GM12878 (cell line): ENCODE measurements around the gene MAGT1. TPM values are rescaled to one million over a fixed set of nuclear protein-coding genes. Genes with fewer than 3 reads are reported as not detected.

ENCODE experiments used
- ATF2 ChIP-seq: IDR thresholded peaks from 2 replicates; pipeline ENCODE4 v1.6.1; 2012; ENCODE audit warnings: low read length, inconsistent platforms
- BCL3 ChIP-seq: IDR thresholded peaks from 2 replicates; pipeline ENCODE4 v1.6.1; 2011; ENCODE audit warnings: borderline replicate concordance, low read depth, mild to moderate bottlenecking, moderate library complexity, low read length; ENCODE audit not compliant: insufficient read depth, poor library complexity, severe bottlenecking
- CREM ChIP-seq: IDR thresholded peaks from 2 replicates; pipeline ENCODE4 v1.6.1; 2014; ENCODE audit warnings: antibody characterized with exemption, low read depth
- E4F1 ChIP-seq: fragments of 450-650 bp; IDR thresholded peaks from 2 replicates; pipeline ENCODE4 v1.6.1; 2018; ENCODE audit warnings: borderline replicate concordance, mild to moderate bottlenecking; ENCODE audit not compliant: partially characterized antibody
- ETV6 ChIP-seq, 2 experiments: fragments of 450-650 bp in 1 of 2; IDR thresholded peaks in 1 of 2; conservative IDR thresholded peaks in 1 of 2; 2 replicates each; pipeline ENCODE4 v1.6.1; 2014; ENCODE audit warnings: antibody characterized with exemption in 1 of 2, borderline replicate concordance in 1 of 2, low read depth in 1 of 2, mild to moderate bottlenecking in 1 of 2, moderate library complexity in 1 of 2
- FOXK2 ChIP-seq: fragments of 450-650 bp; IDR thresholded peaks from 2 replicates; pipeline ENCODE4 v1.6.1; 2017; ENCODE audit warnings: mild to moderate bottlenecking, moderate library complexity
- KLF5 ChIP-seq: fragments of 450-650 bp; IDR thresholded peaks from 2 replicates; pipeline ENCODE4 v1.6.1; 2014; ENCODE audit warnings: mild to moderate bottlenecking; ENCODE audit not compliant: partially characterized antibody
- NFXL1 ChIP-seq: fragments of 450-650 bp; IDR thresholded peaks from 2 replicates; pipeline ENCODE4 v1.6.1; 2017; ENCODE audit warnings: antibody characterized with exemption, mild to moderate bottlenecking, borderline replicate concordance
- NR2C2 ChIP-seq: IDR thresholded peaks from 2 replicates; pipeline ENCODE4 v1.6.1; 2011; ENCODE audit warnings: borderline replicate concordance, low read depth; ENCODE audit not compliant: control insufficient read depth, insufficient read length
- SKIL ChIP-seq: fragments of 450-650 bp; IDR thresholded peaks from 2 replicates; pipeline ENCODE4 v1.6.1; 2017; ENCODE audit warnings: mild to moderate bottlenecking, low read depth, inconsistent platforms; ENCODE audit not compliant: poor library complexity, severe bottlenecking
- SMAD1 ChIP-seq: fragments of 450-650 bp; IDR thresholded peaks from 2 replicates; pipeline ENCODE4 v1.6.1; 2018; ENCODE audit warnings: mild to moderate bottlenecking, low read depth; ENCODE audit not compliant: partially characterized antibody
- SMAD5 ChIP-seq: IDR thresholded peaks from 2 replicates; pipeline ENCODE4 v1.6.1; 2016; ENCODE audit warnings: antibody characterized with exemption, low read depth
- SPI1 ChIP-seq: IDR thresholded peaks from 2 replicates; pipeline ENCODE4 v1.6.1; 2011; ENCODE audit warnings: low read depth, mild to moderate bottlenecking, low read length, moderate library complexity, borderline replicate concordance; ENCODE audit not compliant: insufficient read depth
- ZBTB40 ChIP-seq: fragments of 450-650 bp; IDR thresholded peaks from 2 replicates; pipeline ENCODE4 v1.6.1; 2016; ENCODE audit warnings: mild to moderate bottlenecking, moderate library complexity, borderline replicate concordance
- ZNF622 ChIP-seq: fragments of 450-650 bp; IDR thresholded peaks from 2 replicates; pipeline ENCODE4 v1.6.1; 2017; ENCODE audit warnings: mild to moderate bottlenecking, inconsistent platforms
- ZZZ3 ChIP-seq: IDR thresholded peaks from 2 replicates; pipeline ENCODE4 v1.6.1; 2011; ENCODE audit warnings: low read depth; ENCODE audit not compliant: control insufficient read depth, insufficient read length
- polyA plus RNA-seq, 11 experiments: library from polyadenylated mRNA; depleted of rRNA in 4 of 11; unstranded in 6 of 11; stranded (reverse) in 5 of 11; fragments of >200 nt; fragmentation: Nextera tagmentation in 4 of 11; fragmentation: Illumina TruSeq in 1 of 11; extraction: Ambion mirVana in 4 of 11; extraction: Trizol in 1 of 11; gene quantifications; 1 replicate in 1 of 11; 2 replicates in 10 of 11; pipeline versions ENCODE4 v1.2.1 to v1.2.3, GENCODE V29; 2011 to 2016; ENCODE audit warnings: inconsistent platforms in 2 of 11, missing spikeins in 2 of 11, low read depth in 1 of 11
- total RNA-seq, 4 experiments: library from RNA; depleted of rRNA in 3 of 4; stranded (reverse); fragments of >200 nt in 3 of 4; fragmentation: Illumina TruSeq in 1 of 4; extraction: Trizol in 1 of 4; gene quantifications; 2 replicates each; pipeline versions ENCODE4 v1.2.1 to v1.2.3, GENCODE V29; 2013 to 2021

MAGT1 gene
- total and polyA plus RNA-seq, 10 of the 15 experiments (the other 5 are each of a cell fraction or from before 2014, with no cell fraction given): 28.0 to 59.1 (median 47.9) TPM

- TF ChIP-seq ATF2: peak; percentile 37
- TF ChIP-seq ZBTB40: no peak; the same call in 1 of the 2 replicates
- TF ChIP-seq CREM: peak; percentile 34; the same call in 1 of the 2 replicates
- peak in 1 of 2 experiments; percentile 89; a peak in 2 of 4 replicates for TF ChIP-seq ETV6 (conservative IDR thresholded peaks at IDR 0.05 in 1 of 2, IDR thresholded peaks at IDR 0.05 in 1 of 2; ENCODE audit: borderline replicate concordance in 1 of 2, low read depth in 1 of 2)
- no peak for TF ChIP-seq NFXL1
- TF ChIP-seq SPI1: no peak
- TF ChIP-seq BCL3: no peak
- TF ChIP-seq ZNF622: no peak
- no peak for TF ChIP-seq SMAD1
- TF ChIP-seq NR2C2: no peak
- no peak for TF ChIP-seq SKIL
- no peak for TF ChIP-seq FOXK2
- TF ChIP-seq SMAD5: no peak
- no peak for TF ChIP-seq ZZZ3
- TF ChIP-seq E4F1: no peak
- no peak for TF ChIP-seq KLF5
Observed at GRCh38 chrX:77910108-77910840, 15.0 kb upstream of the MAGT1 start, which contains the start of gene ATP7A (continued).
